GM18951 (cell line): ENCODE measurements around the gene TMEM106C.
"Not testable (repeated sequence)": the region's sequence is repeated elsewhere in the genome, so short reads cannot be mapped to it uniquely, and the experiment has no call there.

Experiments used
- POLR2A ChIP-seq: IDR thresholded peaks from 4 replicates; pipeline ENCODE4 v1.6.1; 2011; ENCODE audit warnings: mild to moderate bottlenecking; ENCODE audit not compliant: insufficient read length, insufficient read depth; ENCODE audit errors: extremely low read depth
- in situ Hi-C: fragments of 300-500 bp; cut with MboI; formaldehyde crosslinking; loops from one replicate; pipeline ENCODE4 v1.12.0; 2022; ENCODE audit warnings: low sequenced_read_pairs, mixed read lengths, inconsistent platforms; ENCODE audit not compliant: unreplicated experiment

TMEM106C gene

DNA sequence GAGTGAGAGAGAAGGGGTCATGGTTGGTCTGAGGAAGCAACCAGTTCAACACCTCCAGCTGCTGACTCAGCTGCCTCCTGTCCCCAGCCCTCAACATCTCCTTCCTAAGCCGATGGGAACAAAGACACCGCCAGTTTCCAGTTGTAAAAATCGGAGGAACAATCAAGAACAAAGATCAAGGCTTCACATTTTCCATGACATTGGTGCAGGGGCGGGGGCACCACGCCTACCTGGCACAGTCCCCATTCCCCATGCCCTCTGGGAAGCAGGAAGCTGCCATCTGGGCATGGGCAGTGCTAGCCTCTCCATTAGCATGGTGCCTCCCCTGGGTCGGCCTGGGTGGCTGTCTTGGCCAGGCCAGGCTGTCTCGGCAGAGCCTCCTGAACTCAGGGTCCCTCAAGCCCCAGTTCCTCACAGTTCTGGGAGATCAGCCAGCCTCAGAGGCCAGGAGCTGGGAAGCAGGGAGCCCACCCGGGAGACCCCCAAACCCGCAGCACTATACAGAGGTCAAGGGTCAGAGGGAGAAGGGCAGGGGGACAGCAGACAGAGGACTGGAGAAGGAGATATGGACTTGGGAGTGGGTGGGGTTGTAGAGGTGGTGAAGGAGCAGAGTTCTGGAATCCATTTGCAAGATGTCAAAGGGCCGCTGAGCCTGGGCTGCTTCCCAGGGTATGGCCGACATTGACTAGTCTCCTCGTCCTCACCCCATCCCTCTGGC, 19.6 kb upstream of the TMEM106C start:
- in situ Hi-C loops: no loop called here

DNA sequence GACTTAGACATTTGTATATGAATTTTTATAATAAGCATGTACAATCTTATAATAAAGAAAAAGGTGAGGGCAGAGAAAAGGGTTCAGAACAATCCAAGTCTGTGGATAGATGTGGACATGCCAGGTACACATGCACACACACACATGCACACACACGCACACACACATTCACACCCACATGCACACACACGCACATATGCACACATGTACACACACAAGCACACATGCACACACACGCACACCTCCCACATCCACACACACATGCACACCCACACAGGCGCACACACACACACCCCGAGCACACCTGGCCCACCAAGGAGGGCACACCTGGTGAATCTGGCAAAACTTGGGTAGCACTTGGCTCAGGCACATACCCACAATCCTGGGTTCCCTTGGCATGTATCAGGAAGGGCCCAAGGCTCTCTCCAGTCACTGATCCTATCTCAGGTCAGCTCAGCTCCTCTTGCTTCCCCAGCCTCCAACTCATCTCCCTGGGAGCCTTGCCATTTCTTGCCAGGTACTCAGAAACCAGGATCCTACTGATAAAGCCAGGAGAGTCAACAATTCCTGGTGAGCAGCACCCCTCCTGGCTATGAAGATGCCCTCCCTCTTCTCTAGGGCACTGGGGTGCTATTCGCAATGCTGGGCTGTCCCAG, 18.6 kb upstream of the TMEM106C start:
- in situ Hi-C loops: no loop called here
- TF ChIP-seq POLR2A: no peak

More for the DNA sequence above, 19.6 kb upstream of the TMEM106C start:
- no peak for TF ChIP-seq POLR2A

DNA sequence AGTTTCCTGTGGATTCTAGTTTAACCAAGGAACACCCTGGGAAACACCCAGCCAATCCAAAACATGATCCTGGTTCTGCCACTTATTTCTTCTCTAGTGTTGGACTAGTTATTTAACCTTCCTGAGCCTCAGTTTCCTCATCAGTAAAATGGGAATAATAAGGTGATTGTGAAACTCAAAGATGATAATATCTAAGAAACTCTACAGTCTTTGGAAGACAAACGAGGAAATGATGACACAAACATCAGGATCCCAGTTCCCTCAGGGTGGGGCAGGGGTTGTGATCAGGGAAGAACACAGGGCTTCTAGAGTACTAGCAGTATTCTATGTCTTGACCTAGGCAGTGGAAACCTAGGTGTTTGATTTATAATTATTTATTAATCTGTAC, 18.1 kb upstream of the TMEM106C start:
- in situ Hi-C loops: no loop called here

DNA sequence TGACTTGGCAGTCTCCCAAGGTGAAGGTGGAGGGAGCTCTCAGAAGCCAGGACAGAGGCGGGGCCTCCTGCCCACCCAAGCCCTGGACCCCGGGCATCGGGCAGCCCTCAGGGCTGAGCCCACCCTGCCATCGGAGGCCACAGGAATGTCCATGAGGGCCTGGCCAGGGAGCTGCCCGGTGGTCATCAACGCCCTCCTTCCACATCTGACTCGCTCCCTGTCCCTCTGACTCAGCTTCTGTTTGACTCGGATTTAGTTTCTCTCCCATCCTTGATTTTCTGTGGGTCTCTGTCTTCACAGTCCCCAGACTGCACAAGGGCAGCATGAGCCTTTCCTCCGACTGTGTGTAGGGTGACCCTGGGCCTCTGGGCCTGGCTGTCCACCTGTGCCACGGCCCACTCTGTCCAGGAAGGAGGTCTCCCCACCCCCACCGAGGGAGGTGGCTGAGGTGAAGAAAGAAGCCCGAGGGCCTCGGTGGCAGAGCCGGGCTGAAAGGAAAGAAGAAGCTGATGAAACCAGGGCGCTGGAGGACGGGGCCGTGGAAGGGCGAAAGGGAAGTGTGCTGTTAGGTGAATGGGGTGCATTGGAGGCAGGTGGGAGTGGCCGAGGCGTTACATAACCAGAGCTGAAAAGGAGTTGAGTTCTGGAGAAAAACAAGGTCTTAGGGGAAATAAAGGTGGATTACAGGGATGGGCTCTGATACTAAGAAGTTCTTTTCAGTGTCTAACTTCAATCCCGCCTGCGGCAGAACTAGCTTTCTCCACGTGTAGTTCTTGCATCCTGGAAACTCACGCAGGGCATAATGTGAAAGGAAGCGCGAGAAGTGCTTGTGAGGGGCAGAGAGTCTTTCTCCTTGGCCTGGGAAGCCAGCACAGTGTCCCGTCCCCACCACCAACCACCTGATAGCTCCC, 16.7 kb upstream of the TMEM106C start:
- no peak for TF ChIP-seq POLR2A
- in situ Hi-C loops: no loop called here

More for the DNA sequence above, 18.1 kb upstream of the TMEM106C start:
- TF ChIP-seq POLR2A: no peak

DNA sequence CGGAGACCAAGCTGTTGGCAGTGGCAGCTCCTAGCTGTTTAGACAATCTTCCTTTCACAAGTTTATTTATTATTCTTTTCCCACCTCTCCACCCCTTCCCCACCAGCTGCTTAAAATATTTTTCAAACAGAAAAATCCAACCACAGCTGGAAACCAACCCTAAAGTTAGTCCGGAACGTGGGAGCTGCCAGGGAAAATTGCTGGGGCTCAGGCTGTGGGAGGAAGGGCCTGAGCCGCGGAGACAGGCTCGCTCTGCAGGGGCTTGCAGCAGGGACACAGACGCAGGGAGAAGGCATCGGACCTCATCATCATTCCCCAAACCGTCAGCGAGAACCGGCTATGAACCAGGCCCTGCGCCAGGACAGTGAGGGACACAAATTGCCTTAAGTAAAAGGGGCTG, 16.1 kb upstream of the TMEM106C start:
- TF ChIP-seq POLR2A: no peak
- in situ Hi-C loops: no loop called here

DNA sequence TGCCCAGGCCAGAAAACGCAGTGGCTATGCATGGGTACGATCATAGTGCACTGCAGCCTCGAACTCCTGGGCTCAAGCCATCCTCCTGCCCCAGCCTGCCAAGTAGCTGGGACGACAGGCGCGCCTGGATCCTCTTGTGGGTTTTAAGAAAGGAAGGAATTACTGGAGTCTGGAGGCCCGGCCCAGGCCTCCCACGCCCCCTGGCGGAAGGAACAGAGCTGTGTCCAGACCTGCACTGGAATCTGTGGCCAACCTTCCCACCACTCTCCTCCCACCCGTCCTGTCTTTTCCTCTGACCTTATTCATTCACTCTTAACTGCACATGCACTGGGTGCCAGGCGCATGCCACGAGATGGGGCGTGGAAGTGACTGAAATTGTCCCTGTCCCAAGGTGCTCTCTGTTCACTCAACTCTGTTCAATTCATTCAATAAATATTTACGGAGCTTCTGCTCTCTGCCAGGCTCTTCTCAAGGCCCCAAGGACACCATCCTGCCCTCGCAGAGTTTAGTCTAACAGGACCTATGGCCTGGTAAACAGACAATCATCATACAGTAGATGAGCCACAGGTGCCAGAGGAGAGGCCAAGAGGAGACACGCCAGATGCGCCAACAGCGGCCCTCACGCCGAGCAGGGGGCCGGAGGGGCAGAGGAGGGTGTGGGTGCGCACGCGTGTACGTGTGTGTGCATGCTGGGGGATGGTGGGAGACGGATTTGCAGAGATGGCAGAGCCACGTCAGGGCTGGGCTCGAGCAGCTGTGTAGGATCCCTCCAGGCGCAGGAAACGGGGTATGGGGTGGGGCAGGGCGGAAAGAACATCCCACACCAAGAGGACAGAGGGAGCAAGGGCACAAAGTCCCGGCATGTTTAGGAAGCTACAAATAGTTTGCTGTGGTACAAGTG, 13.7 kb upstream of the TMEM106C start:
- in situ Hi-C loops: no loop called here

DNA sequence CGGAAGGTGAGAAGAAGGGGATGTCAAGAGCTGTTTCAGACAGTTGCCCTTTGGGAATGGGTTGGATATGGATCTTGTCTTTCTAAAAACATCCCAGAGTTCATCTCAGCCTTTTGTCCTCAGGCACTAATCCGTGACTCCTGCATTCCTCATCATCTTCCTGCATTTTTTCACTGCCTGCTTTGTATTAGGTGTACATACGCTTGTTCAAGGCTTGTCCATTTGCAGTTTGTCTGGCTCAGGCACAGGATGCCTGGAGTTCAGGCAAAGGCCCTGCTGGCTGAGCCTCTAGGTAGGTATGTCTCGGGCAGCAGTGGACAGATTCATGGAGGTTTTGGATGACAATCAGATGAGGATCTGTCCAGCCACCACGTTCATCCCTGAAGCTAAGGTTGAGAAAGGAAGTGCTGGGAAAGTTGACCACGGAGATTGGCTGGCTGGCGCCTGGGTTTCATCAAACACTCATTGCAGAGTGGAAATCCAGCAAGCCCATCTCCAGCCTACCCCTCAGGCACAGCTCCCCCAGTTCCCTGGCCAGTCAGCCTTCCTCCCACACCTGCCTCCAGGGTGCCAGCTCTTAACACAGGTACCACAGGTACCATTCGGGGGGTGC, 12.4 kb upstream of the TMEM106C start:
- in situ Hi-C loops: no loop called here

More for the DNA sequence above, 13.7 kb upstream of the TMEM106C start:
- TF ChIP-seq POLR2A: no peak

DNA sequence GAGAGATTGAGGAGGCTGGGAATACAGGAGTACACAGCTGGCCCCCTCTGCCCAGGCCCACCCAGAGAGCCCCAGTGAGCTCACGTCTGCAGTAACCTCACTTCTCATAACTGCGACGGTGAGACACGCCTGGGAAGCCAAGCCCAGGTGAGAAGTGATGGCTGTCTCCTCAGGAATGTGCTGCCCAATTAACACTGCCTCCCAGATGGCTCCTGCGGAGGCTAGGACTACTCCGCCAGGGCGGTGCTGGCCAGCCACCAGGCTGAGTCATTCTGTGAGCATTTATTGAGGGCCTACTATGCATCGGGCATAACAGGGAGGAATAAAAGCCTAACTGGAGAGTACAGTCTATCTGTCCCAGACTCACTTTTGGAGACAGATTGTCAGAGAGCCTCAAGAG, 9.3 kb upstream of the TMEM106C start:
- TF ChIP-seq POLR2A: no peak
- in situ Hi-C loops: no loop called here

More for the DNA sequence above, 12.4 kb upstream of the TMEM106C start:
- no peak for TF ChIP-seq POLR2A

DNA sequence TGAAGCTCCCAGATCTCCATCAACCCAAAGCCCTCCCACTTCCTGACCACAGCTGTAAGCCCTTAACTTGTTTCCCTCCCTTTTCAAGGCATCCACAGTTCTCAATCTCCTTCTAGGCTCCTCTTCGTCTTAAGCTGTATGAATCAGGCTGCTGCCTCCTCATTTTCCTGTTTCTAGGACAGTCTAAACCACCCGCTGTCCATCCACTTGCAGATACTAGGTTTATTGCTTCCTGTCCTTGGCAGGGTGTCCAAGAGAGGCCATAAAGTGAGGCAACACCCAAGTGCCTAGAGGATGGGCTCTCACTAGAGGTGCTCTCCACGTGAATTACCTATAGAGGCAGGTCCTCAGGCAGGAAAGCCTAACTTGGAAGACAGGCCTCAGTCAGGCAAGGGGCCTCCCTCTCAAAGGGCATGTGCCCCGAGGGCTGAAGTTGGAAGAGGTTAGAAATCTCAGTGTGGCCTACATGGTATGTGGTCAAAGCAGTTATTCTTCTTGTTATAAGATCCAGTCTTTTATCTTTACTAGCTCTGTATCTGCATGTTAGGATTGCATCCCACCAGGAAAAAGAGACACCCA, 8.8 kb upstream of the TMEM106C start:
- in situ Hi-C loops: no loop called here
- no peak for TF ChIP-seq POLR2A

DNA sequence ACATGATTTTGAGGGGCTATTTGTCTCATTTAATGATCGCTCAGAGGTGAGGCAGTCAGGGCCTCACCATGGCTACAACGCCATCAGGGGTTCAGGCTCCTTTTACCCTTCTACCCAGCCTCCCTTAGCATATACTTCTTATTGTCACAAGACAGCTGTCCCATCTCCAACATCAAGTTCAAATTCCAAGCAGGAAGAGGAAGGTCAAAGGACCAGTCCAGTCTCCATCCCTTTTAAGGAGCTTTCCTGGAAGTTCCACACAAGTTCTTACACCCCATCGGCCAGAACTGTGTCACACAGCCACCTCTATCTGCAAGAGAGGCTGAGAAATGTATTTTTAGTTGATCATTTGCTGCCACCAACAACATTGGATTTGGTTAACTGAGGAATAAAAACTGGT, 8.3 kb upstream of the TMEM106C start:
- TF ChIP-seq POLR2A: no peak
- in situ Hi-C loops: no loop called here

DNA sequence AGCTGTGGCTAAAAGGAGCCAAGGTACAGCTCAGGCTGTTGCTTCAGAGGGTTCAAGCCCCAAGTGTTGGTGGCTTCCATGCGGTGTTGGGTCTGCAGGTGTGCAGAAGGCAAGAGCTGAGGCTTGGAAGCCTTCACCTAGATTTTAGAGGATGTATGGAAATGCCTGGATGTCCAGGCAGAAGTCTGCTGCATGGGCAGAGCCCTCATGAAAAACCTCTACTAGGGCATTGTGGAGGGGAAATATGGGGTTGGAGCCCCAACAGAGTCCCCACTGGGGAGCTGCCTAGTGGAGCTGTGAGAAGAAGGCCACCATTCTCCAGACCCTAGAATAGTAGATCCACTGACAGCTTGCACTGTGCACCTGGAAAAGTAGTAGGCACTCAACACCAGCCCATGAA, 5.7 kb upstream of the TMEM106C start:
- in situ Hi-C loops: not testable (repeated sequence)

DNA sequence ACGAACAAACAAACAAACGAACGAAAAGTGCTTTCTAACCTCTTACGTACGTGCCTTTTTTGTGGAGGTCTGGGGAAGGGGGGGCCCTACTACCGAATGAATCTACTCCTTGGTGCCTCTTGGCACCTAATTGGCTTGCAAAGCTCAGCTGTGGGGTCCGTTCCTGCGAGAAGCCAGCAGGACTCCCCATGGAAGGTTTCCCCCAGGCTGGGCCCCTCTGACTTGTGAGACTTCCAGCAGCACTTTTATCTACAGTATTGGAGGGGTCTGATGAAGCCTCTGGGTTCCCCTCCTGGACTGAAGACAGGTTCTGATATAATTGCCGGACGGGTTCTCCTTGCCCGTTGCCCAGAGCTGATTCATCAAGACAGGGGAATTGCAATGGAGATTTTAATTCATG, 1.2 kb upstream of the TMEM106C start:
- in situ Hi-C loops: no loop called here
- TF ChIP-seq POLR2A: no peak

DNA sequence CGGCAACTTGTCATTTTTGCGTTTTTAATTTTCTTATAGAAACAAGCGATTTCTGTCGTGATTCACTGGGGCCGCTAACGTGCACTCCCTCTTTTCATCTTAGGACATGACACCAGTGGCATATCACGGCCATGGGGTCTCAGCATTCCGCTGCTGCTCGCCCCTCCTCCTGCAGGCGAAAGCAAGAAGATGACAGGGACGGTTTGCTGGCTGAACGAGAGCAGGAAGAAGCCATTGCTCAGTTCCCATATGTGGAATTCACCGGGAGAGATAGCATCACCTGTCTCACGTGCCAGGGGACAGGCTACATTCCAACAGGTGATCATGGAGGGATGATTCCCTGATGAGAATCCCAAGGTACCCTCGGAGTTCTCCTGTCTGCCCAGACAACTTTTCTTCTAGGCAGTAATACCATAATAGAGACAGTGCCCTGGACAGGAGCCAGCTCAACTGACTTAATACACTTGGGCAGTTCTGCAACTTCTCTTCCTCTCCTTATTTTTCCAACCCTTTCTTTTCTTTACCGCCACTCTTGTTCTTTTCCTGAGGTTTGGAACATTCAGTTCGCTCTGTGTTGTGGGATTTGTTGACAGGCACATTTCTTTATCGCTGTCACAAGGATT, 821 bp downstream of the TMEM106C start:
- in situ Hi-C loops: no loop called here
- no peak for TF ChIP-seq POLR2A
